Esophagus muscularis mucosa (tissue), 4 donors: ENCODE measurements around the gene HBP1. TPM values are rescaled to one million over a fixed set of nuclear protein-coding genes. Genes with fewer than 3 reads are reported as not detected.

ENCODE experiments used
- DNase-seq: peaks from one replicate; pipeline ENCODE4 v3.0.0-alpha.2; 2017; ENCODE audit errors: extremely low spot score
- H3K27ac ChIP-seq, 4 donors: fragments of 200-600 bp; sonication (generic); replicated peaks in 1 of 4; 1 replicate in 3 of 4; 2 replicates in 1 of 4; pipeline ENCODE4 v1.5.1; 2016 to 2019; ENCODE audit warnings: mild to moderate bottlenecking in 1 of 4
- H3K27me3 ChIP-seq, 4 donors: fragments of 200-600 bp; sonication (generic); one replicate each; pipeline versions ENCODE4 v1.5.1 to v1.6.0; 2016 to 2019
- H3K36me3 ChIP-seq, 4 donors: fragments of 200-600 bp; sonication (generic); one replicate each; pipeline ENCODE4 v1.5.1; 2016 to 2019
- H3K4me1 ChIP-seq, 4 donors: fragments of 200-600 bp; sonication (generic); one replicate each; pipeline ENCODE4 v1.5.1; 2016 to 2019
- H3K4me3 ChIP-seq, 4 donors: fragments of 200-600 bp; sonication (generic); 1 replicate in 2 of 4; 2 replicates in 2 of 4; pipeline ENCODE4 v1.5.1; 2016 to 2019; ENCODE audit warnings: mild to moderate bottlenecking in 4 of 4, moderate library complexity in 1 of 4
- H3K9me3 ChIP-seq, 4 donors: fragments of 200-600 bp; sonication (generic); 1 replicate in 3 of 4; 2 replicates in 1 of 4; pipeline ENCODE4 v1.5.1; 2016 to 2019
- EP300 ChIP-seq: sonication (generic); formaldehyde crosslinking; IDR thresholded peaks from one replicate; pipeline ENCODE4 v1.6.1; 2017; ENCODE audit warnings: antibody characterized with exemption
- POLR2A ChIP-seq: fragments of 450-650 bp; IDR thresholded peaks from one replicate; pipeline ENCODE4 v1.6.1; 2017; ENCODE audit warnings: antibody characterized with exemption, moderate library complexity, mild to moderate bottlenecking, low read depth
- POLR2AphosphoS5 ChIP-seq, 2 donors: sonication (generic); formaldehyde crosslinking; IDR thresholded peaks; one replicate each; pipeline ENCODE4 v1.6.1; 2017; ENCODE audit warnings: antibody characterized with exemption in 2 of 2
- WGBS: methylation state at CpG from one replicate; pipeline ENCODE4 v1.1.5; 2018; 5-methylcytosine and 5-hydroxymethylcytosine counted together
- intact Hi-C: fragments of 100-400 bp; cut with DNase I; formaldehyde crosslinking; loops from one replicate; pipeline ENCODE4 v1.15.1; 2023
- total RNA-seq, 4 donors: library from RNA; depleted of rRNA; stranded (reverse); fragments of >200 nt; gene quantifications; one replicate each; pipeline versions ENCODE4 v1.1.0 to v1.2.1, GENCODE V29; 2016
- TF ChIP-seq, protein P1 (sequence below), 3 experiments: fragments of 200-600 bp in 2 of 3; fragments of 450-650 bp in 1 of 3; sonication (generic) in 2 of 3; IDR thresholded peaks; one replicate each; pipeline ENCODE4 v1.5.1; 2017 to 2019; ENCODE audit warnings: antibody characterized with exemption in 3 of 3, mild to moderate bottlenecking in 2 of 3, moderate library complexity in 1 of 3

The HBP1 gene
- total RNA-seq, 4 donors from 2014 or later = 60.4 to 113 (median 110) TPM

DNA sequence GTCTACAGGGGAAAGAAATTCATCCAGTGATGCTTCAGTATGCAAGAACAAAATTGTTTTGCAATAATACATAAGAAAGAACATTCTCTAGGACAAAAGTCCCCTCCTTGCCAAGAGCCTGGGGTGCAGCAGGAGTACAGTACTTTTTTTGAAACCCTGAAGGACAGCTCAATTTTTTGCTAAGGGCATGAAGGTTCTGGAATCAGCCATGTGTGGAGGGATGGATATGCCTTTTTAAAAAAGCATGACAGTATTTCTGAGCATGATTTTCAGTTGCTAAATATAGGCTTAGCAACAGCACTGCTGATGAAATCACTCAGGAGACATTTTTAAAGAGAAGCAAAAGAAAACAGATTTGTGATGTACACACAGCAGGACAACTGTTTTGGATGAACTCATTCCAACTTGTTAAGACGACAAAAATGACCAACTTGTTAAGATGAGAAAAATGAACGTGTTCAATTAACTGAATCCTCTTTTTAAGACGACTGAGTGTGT, 39.3 kb downstream of the HBP1 start:
- Histone ChIP-seq H3K9me3 (no peaks in the 10 kb centered on the region), H3K36me3 (peaks cover 22 to 60% (median 45%) of the 10 kb centered on the region in 4 donors), H3K4me3 (no peak overlapping the region), H3K4me1 (peaks cover 19 to 33% (median 26%) of the 10 kb centered on the region in 4 donors), H3K27ac (peak overlapping the region; percentile 34 to 66 (median 54)), H3K27me3 (no peaks in the 10 kb centered on the region)
- WGBS = 33% methylated on average over 3 of the region's 3 CpGs
- intact Hi-C loops = no loop called here
- DNase-seq = no peak
- no peak for TF ChIP-seq POLR2A
- no peak for TF ChIP-seq EP300
- TF ChIP-seq, protein P1, sequence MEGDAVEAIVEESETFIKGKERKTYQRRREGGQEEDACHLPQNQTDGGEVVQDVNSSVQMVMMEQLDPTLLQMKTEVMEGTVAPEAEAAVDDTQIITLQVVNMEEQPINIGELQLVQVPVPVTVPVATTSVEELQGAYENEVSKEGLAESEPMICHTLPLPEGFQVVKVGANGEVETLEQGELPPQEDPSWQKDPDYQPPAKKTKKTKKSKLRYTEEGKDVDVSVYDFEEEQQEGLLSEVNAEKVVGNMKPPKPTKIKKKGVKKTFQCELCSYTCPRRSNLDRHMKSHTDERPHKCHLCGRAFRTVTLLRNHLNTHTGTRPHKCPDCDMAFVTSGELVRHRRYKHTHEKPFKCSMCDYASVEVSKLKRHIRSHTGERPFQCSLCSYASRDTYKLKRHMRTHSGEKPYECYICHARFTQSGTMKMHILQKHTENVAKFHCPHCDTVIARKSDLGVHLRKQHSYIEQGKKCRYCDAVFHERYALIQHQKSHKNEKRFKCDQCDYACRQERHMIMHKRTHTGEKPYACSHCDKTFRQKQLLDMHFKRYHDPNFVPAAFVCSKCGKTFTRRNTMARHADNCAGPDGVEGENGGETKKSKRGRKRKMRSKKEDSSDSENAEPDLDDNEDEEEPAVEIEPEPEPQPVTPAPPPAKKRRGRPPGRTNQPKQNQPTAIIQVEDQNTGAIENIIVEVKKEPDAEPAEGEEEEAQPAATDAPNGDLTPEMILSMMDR (IDR thresholded peaks at IDR 0.05) = no peak
- TF ChIP-seq POLR2AphosphoS5 (IDR thresholded peaks at IDR 0.05) = no peak

GRCh38 chr7:107208563-107208962, 39.8 kb downstream of the HBP1 start:
- WGBS = 88% methylated on average over 5 of the region's 5 CpGs
- Histone ChIP-seq H3K27me3 (no peaks in the 10 kb centered on the region), H3K27ac (peak overlapping the region; percentile 34 to 66 (median 54)), H3K36me3 (peaks cover 22 to 56% (median 42%) of the 10 kb centered on the region in 4 donors), H3K4me1 (peaks cover 19 to 33% (median 26%) of the 10 kb centered on the region in 4 donors), H3K4me3 (no peak overlapping the region), H3K9me3 (no peaks in the 10 kb centered on the region)
- TF ChIP-seq EP300 (no peak), POLR2AphosphoS5 (IDR thresholded peaks at IDR 0.05) (no peak), POLR2A (no peak)
- TF ChIP-seq, protein P1 (IDR thresholded peaks at IDR 0.05) = no peak
- intact Hi-C loops = no loop called here
- no peak for DNase-seq

DNA sequence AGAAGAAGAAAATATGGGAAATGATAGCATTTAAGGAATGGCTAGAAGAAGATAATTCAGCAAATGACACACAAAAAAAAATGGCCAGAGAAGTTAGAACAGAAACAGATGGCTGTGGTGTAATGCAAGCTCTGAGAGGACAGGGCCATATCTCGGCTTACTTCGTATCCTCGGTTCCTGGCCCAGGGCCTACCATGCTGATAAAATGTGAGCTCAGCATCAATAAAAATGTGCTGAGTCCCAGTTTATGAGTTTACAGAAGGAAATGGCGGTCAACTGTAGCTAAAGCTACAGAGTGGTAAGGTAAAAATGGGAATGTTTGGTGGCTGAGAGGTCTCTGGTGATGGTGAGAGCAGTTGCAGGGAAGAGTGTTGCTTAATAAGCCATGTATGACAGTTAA, 40.8 kb downstream of the HBP1 start:
- peaks cover 15 to 46% (median 32%) of the 10 kb centered on the region in 4 donors for H3K36me3 ChIP-seq
- H3K27ac ChIP-seq = no peak overlapping the region
- H3K4me3 ChIP-seq = no peak overlapping the region
- 98% methylated on average over 4 of the region's 4 CpGs for WGBS
- peaks cover 19 to 33% (median 26%) of the 10 kb centered on the region in 4 donors for H3K4me1 ChIP-seq
- H3K27me3 ChIP-seq = no peaks in the 10 kb centered on the region
- no peak for TF ChIP-seq EP300
- TF ChIP-seq POLR2AphosphoS5 (IDR thresholded peaks at IDR 0.05) = no peak
- TF ChIP-seq POLR2A = no peak
- TF ChIP-seq, protein P1 (IDR thresholded peaks at IDR 0.05) = no peak
- DNase-seq = no peak
- peaks cover 0 to 2% (median 0%) of the 10 kb centered on the region in 4 donors for H3K9me3 ChIP-seq
- intact Hi-C loops = no loop called here

DNA sequence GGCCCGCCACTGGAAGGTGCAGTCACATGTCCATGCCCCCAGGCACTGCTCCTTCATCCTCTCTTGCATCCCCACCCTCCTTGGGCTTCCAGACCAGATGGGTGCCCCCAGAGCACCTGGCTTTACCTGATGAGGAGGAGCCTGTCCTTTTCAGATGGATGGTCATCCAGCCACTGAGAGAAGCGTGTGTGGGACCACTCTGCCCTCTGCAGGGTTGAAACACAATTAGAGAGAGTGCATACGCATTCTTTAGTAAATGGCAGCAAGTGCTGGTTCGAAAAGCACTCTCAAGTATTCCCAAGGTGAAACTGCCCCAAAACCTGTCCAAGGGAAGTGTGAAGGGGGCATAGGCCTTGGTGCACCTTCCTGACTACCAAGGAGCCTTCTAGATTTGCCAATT, 41.6 kb downstream of the HBP1 start:
- 100% methylated on average over 4 of the region's 4 CpGs for WGBS
- TF ChIP-seq, protein P1 (IDR thresholded peaks at IDR 0.05) = no peak
- no peak for TF ChIP-seq EP300
- no peak for TF ChIP-seq POLR2AphosphoS5 (IDR thresholded peaks at IDR 0.05)
- no peak for TF ChIP-seq POLR2A
- intact Hi-C loops = no loop called here
- Histone ChIP-seq H3K4me3 (no peak overlapping the region), H3K27ac (no peak overlapping the region), H3K9me3 (peaks cover 0 to 2% (median 0%) of the 10 kb centered on the region in 4 donors), H3K27me3 (no peaks in the 10 kb centered on the region), H3K4me1 (peaks cover 19 to 33% (median 26%) of the 10 kb centered on the region in 4 donors), H3K36me3 (peaks cover 7 to 38% (median 24%) of the 10 kb centered on the region in 4 donors)
- DNase-seq = no peak

DNA sequence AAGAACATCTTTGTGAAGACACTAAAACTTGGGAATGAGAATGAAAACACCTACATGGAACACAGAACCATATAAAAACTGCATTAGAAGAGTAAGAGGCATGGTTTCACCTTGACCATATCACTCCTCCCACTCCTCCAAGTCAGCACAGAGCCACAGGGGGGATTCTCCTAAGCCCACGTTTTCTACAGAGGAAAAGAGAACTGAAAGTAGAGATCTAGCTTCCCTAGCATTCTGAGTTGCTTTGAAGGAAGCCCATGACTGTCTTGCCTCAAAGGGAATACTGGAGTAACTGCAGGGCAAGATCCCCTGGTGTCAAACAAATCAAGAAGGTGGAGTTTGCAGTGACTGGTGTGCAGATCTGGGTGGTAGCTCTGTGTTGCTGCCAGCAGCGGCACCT, 43.9 kb downstream of the HBP1 start:
- DNase-seq = no peak
- H3K4me1 ChIP-seq = peaks cover 12 to 14% (median 13%) of the 10 kb centered on the region in 4 donors
- H3K27ac ChIP-seq = no peak overlapping the region
- peaks cover 4 to 23% (median 13%) of the 10 kb centered on the region in 4 donors for H3K36me3 ChIP-seq
- 75% methylated on average over 2 of the region's 2 CpGs for WGBS
- H3K27me3 ChIP-seq = no peaks in the 10 kb centered on the region
- TF ChIP-seq POLR2AphosphoS5 (IDR thresholded peaks at IDR 0.05) (no peak), EP300 (no peak), POLR2A (no peak)
- TF ChIP-seq, protein P1 (IDR thresholded peaks at IDR 0.05) = no peak
- intact Hi-C loops = no loop called here
- no peak overlapping the region for H3K4me3 ChIP-seq
- peaks cover 0 to 2% (median 0%) of the 10 kb centered on the region in 4 donors for H3K9me3 ChIP-seq
